SK-N-SH treated with all-trans-retinoic acid at 6 μM for 48 hours (cell line): ENCODE data around the gene TGDS.

Experiments used
- ARNTL ChIP-seq: fragments of 450-650 bp; formaldehyde crosslinking; IDR thresholded peaks from 2 replicates; pipeline ENCODE4 v1.5.0; 2020; ENCODE audit warnings: low read depth, mild to moderate bottlenecking, moderate library complexity, borderline replicate concordance
- ZC3H10 ChIP-seq: fragments of 250-450 bp; sonication (Bioruptor Pico); IDR thresholded peaks from 2 replicates; pipeline ENCODE4 v1.5.1; 2021; ENCODE audit warnings: mild to moderate bottlenecking, moderate library complexity

DNA sequence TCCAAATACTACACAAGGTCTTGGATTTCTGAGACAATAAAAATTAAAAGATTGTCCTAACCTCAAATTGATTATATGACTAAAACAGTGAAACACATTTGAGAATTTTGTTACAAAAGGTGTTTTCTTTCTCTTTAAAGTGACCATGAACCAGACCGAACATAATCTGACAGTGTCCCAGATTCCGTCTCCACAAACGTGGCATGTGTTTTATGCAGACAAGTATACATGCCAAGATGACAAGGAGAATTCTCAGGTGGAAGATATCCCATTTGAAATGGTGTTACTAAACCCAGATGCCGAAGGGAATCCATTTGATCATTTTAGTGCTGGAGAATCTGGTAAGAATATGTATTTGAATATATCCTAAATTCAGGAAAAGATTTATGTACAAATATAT, 16.1 kb upstream of the TGDS start:
- no peak for TF ChIP-seq ZC3H10 (CRISPR knock-in tag)
- no peak for TF ChIP-seq ARNTL (CRISPR knock-in tag)
